LNCAP (cell line): ENCODE data around the gene TUBGCP4.

Source experiments
- TF ChIP-seq, protein P1 (sequence below): fragments of 450-650 bp; IDR thresholded peaks from 2 replicates; pipeline ENCODE4 v1.5.1; 2017; ENCODE audit warnings: mild to moderate bottlenecking

The TUBGCP4 gene, protein sequence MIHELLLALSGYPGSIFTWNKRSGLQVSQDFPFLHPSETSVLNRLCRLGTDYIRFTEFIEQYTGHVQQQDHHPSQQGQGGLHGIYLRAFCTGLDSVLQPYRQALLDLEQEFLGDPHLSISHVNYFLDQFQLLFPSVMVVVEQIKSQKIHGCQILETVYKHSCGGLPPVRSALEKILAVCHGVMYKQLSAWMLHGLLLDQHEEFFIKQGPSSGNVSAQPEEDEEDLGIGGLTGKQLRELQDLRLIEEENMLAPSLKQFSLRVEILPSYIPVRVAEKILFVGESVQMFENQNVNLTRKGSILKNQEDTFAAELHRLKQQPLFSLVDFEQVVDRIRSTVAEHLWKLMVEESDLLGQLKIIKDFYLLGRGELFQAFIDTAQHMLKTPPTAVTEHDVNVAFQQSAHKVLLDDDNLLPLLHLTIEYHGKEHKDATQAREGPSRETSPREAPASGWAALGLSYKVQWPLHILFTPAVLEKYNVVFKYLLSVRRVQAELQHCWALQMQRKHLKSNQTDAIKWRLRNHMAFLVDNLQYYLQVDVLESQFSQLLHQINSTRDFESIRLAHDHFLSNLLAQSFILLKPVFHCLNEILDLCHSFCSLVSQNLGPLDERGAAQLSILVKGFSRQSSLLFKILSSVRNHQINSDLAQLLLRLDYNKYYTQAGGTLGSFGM

DNA sequence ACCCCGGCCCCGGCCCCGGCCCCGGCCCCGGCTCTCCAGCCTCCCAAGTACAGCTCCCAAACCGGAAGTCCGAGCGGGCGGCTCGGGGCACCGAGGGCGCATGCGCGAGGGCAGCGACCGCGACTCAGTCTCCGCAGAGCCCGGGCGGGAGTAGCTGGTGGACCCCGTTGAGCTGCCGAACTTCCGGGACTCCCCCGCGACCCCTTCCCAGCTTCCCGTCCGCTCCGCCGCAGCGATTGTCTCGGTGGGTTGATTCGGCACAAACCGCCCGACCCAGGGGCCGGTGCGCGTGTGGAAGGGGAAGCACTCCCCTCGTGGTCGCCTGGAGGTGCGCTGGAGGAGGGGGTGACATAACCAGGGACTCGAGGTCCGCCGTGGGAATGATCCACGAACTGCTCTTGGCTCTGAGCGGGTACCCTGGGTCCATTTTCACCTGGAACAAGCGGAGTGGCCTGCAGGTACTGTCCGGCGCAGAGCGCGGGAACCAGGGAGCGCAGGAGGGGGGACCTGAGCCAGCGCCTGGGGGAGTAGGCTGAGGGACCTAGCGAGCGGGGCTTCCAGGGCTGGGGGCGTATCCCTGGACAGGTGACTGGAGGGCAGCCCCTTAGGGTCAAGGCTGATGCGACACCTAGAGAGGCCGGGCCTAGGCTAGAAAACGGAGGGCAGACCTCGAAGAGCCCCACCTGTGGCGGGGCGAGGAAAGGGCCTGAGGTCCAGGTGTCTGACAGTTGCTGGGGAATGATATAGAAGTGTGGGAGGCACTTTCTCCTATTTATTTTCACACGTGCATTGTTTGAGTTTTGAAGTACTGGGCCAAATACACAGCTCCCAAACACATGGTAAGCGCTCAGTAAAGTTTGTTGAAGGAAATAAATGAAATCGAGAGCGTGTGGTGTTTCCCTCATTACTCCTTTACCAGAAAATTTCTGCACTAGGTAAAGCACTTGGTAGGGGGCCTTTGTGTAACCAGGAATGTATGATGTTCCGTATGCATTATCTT is at the start of gene TUBGCP4, which contains the start of gene ZSCAN29:
TUBGCP4 (plus strand) TSS at position 127 of the 1,000 bp plus-strand sequence; CDS start at position 381, 254 bp downstream.
ZSCAN29 (minus strand) TSS at position 69 of the 1,000 bp plus-strand sequence. CDS start 1,130 bp downstream, outside the sequence.
- TF ChIP-seq, protein P1, sequence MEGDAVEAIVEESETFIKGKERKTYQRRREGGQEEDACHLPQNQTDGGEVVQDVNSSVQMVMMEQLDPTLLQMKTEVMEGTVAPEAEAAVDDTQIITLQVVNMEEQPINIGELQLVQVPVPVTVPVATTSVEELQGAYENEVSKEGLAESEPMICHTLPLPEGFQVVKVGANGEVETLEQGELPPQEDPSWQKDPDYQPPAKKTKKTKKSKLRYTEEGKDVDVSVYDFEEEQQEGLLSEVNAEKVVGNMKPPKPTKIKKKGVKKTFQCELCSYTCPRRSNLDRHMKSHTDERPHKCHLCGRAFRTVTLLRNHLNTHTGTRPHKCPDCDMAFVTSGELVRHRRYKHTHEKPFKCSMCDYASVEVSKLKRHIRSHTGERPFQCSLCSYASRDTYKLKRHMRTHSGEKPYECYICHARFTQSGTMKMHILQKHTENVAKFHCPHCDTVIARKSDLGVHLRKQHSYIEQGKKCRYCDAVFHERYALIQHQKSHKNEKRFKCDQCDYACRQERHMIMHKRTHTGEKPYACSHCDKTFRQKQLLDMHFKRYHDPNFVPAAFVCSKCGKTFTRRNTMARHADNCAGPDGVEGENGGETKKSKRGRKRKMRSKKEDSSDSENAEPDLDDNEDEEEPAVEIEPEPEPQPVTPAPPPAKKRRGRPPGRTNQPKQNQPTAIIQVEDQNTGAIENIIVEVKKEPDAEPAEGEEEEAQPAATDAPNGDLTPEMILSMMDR = peak; percentile 63

DNA sequence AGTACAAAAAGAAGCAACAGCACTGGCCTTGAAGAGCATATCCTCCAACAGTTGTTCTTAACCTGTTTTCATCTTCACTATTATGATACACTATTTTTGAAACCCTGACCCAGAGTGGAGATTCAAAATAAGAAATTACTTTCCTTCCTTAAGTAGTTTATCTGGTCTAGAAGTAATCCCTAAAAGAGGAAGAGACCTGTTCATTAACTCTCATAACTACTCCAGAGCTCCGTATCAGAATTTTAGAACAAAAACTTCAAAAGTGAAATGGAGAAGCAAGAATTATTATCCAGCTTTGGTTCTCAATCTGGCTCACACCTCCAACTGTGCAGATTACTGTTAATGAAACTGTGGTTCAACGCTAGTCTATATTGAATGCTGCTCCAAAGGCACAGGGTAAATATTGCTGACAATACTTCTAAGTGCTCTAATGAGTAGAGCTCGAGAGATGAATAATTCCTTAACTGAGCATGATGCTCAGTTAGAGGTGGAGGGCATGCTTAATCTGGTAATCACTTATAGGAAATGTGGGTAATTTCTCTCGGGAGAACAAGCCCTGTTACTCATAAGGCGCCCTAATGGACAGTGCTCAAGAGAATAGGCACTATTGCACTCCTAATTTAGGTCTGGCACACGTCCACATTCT is 45.7 kb upstream of the TUBGCP4 start:
- TF ChIP-seq, protein P1 = no peak

DNA sequence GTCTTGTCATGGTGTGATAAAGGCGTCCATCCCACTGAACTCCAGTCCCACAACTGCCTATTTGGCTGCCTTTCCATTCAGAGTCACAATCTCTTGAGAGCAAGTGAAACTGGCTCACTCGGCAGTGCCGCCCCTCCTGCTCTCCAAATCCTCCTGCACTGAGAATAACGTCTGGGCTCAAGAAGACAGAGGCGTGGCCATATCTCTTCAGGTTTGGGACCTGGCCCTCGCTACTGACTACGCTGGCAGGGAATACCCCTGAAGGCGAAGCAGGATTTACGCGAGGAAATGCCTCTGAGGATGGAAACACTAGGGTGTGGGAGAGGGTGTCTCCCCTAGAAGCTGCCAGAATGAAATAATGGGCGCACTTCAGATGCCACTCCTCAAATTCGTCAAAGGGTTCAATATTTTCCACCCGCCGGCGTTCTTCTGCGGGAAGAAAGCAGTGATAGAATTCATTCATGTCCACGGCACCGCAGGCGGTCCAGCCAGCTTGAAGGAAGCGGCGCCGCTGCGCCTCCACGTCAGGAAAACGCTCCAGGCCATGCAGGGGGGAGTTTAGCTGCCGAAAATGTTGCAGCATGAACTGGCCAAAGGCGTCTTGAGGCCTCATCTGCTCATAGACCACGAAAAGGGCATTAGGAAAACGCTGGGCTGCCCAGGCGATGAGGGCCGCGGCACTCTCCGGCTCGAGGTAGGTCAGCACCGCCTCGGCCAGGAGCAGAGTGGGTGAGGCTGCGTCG is 41.5 kb upstream of the TUBGCP4 start:
- TF ChIP-seq, protein P1 = no peak

DNA sequence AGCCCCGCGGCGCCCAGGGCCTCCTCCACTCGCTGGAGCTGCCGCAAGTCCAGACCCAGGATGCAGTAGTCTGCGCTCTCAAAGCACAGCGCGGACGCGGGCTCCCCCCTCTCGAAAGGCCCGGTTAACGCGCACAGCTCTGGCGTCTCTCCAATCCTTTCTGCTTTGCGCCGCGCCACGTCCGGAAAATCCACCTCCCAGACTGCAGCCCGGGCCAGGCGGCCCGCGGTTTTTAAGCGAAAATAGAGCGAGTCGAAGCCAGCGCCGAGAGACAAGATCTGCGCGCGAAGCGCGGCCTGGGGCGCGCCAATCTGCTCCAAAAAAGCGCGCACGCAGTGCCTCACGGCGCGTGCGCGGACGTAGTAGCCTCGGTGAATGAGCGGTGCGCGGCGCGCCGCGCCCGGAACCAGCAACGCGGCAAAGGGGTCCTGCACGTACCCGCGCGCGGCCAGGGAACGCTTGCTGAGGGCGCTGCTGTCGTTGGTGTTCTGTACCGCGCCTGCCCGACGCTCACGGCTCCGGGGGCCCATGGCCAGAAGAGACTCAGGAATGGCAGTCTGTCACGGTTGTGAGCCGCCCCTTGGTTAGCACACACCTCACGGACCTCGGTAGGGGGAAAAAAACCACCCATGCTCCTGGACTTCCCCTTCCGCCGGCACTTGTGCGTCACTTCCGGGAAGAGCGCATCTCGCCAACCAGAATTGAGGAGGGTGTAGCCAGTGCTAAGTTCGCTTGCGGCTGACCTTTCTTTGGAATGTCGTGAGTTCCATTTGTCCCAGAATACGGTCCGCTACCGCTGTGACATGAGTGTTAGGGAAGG is 40.7 kb upstream of the TUBGCP4 start, which contains the start of gene LCMT2:
LCMT2 (minus strand) TSS at position 614 of the 820 bp plus-strand sequence; CDS start at position 530, 84 bp downstream.
- TF ChIP-seq, protein P1 = no peak

DNA sequence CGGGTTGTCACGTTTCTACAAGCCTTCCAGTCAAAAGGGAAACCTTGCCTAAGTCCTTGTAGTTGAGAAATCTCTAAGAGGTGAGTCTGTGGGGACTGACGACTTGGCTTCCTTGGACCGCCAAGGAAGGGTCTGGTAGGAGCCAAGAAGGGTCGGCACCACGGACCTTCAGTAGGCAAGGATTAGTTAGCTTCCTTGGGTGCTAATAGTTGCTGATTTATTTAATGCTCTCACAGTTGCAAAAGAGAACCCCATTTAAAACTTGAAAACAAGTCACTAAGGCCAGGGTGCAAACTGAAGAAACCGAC is 40.2 kb upstream of the TUBGCP4 start:
- TF ChIP-seq, protein P1 = no peak

DNA sequence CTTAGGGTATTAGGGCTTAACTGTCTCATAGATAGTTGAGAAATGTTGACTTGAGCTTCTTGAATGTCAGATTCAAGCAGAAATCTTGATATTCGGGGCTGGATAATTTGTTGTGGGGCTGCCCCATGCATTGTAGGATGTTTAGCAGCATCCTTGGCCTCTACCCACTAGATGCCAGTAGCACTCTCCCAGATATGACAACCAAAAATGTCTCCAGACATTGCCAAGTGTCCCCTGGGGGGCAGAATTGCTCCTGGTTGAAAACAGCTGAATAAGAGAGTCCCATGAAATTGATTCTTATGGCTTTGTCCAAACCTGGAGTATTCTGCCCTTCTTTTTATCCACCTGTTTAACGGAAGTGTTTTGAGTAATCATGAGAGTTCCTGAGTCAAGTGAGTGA is 24.6 kb upstream of the TUBGCP4 start:
- TF ChIP-seq, protein P1 = no peak
